ENCODE results near the gene GPAT3. TPM values are rescaled to one million over a fixed set of nuclear protein-coding genes. Genes with fewer than 3 reads are reported as not detected.

Gene GPAT3
- total RNA-seq, 1 donor from 2014 or later, result 7.8 TPM

GRCh38 chr4:83625821-83626220, 89.9 kb downstream of the GPAT3 start:
- ATAC-seq (no peak), DNase-seq (ENCODE audit: low spot score) (no peak)
- intact Hi-C loops (cut with DNase I), result no loop called here

GRCh38 chr4:83626245-83626836, 90.4 kb downstream of the GPAT3 start:
- no peak for DNase-seq (ENCODE audit: low spot score)

GRCh38 chr4:83629945-83630721, 94.2 kb downstream of the GPAT3 start:
- DNase-seq (ENCODE audit: low spot score) (no peak), ATAC-seq (peak; percentile 67)
- intact Hi-C loops (cut with DNase I), result no loop called here

More at GRCh38 chr4:83626245-83626836, 90.4 kb downstream of the GPAT3 start:
- intact Hi-C loops (cut with DNase I), result no loop called here
- no peak for ATAC-seq

GRCh38 chr4:83631066-83631465, 95.2 kb downstream of the GPAT3 start:
- intact Hi-C loops (cut with DNase I), result no loop called here
- ATAC-seq (no peak), DNase-seq (ENCODE audit: low spot score) (no peak)

GRCh38 chr4:83636930-83637329, 101.0 kb downstream of the GPAT3 start:
- intact Hi-C loops (cut with DNase I), result no loop called here
- DNase-seq (ENCODE audit: low spot score), result no peak
- no peak for ATAC-seq

GRCh38 chr4:83639849-83640493, 104.1 kb downstream of the GPAT3 start:
- DNase-seq (ENCODE audit: low spot score) (no peak), ATAC-seq (peak; percentile 88)
- intact Hi-C loops (cut with DNase I), result no loop called here

GRCh38 chr4:83643036-83643435, 107.1 kb downstream of the GPAT3 start:
- DNase-seq (ENCODE audit: low spot score), result no peak
- ATAC-seq, result no peak
- intact Hi-C loops (cut with DNase I), result no loop called here

- intact Hi-C loops (cut with DNase I), result no loop called here
- peak; percentile 79 for ATAC-seq
- DNase-seq (ENCODE audit: low spot score), result no peak
Measured at GRCh38 chr4:83644677-83645659, 109.1 kb downstream of the GPAT3 start.

- no peak for ATAC-seq
- no peak for DNase-seq (ENCODE audit: low spot score)
- intact Hi-C loops (cut with DNase I), result no loop called here
Measured at GRCh38 chr4:83646538-83647239, 110.8 kb downstream of the GPAT3 start.

GRCh38 chr4:83651846-83652245, 115.9 kb downstream of the GPAT3 start:
- DNase-seq (ENCODE audit: low spot score) (no peak), ATAC-seq (no peak)
- intact Hi-C loops (cut with DNase I), result no loop called here

Other genes with a start within 250 kb of the GPAT3 start
- 4.1 TPM for gene HPSE, start 201.3 kb upstream of the GPAT3 start, total RNA-seq
- 18.7 TPM for gene HELQ, start 80.3 kb upstream of the GPAT3 start, total RNA-seq
- 37.0 TPM for gene MRPS18C, start 80.0 kb upstream of the GPAT3 start, total RNA-seq
- 18.8 TPM for gene ABRAXAS1, start 51.0 kb upstream of the GPAT3 start, total RNA-seq

All from sciatic nerve (tissue), 2 donors.